ENCODE measurements around the gene ZNF563. TPM values are rescaled to one million over a fixed set of nuclear protein-coding genes. Genes with fewer than 3 reads are reported as not detected.
A peak's percentile ranks its signal among the peaks of the same experiment; 100 is the strongest.

Gene ZNF563
- 0.64 and 1.7 TPM in 2 replicates for total RNA-seq

- TF ChIP-seq, protein P1, sequence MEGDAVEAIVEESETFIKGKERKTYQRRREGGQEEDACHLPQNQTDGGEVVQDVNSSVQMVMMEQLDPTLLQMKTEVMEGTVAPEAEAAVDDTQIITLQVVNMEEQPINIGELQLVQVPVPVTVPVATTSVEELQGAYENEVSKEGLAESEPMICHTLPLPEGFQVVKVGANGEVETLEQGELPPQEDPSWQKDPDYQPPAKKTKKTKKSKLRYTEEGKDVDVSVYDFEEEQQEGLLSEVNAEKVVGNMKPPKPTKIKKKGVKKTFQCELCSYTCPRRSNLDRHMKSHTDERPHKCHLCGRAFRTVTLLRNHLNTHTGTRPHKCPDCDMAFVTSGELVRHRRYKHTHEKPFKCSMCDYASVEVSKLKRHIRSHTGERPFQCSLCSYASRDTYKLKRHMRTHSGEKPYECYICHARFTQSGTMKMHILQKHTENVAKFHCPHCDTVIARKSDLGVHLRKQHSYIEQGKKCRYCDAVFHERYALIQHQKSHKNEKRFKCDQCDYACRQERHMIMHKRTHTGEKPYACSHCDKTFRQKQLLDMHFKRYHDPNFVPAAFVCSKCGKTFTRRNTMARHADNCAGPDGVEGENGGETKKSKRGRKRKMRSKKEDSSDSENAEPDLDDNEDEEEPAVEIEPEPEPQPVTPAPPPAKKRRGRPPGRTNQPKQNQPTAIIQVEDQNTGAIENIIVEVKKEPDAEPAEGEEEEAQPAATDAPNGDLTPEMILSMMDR (IDR thresholded peaks at IDR 0.05; ENCODE audit: insufficient read depth, low read depth, low read length): no peak
- peak within 1 kb of the TSS; percentile 66 for H3K4me3 ChIP-seq (ENCODE audit: low read depth, low read length)
- peak; percentile 80 for DNase-seq (ENCODE audit: low read depth)
Measured at GRCh38 chr19:12333162-12334159, at the start of gene ZNF563. Gene ZNF563, minus strand, starts transcription at chr19:12333633. Its CDS starts 151 bp downstream, at chr19:12333482.

DNA sequence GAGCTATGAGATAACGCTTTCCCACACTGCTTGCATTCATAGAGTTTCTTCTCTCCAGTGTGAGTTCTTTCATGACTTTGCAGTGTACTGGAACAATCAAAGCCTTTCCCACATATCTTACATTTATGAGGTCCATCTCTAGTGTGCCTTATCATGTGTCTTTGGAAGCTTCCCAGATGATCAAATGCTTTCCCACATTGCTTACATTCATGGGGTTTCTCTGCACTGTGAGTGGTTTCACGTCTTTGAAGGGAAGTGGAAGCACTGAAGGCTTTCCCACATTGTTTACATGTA, 47.0 kb upstream of the ZNF563 start:
- H3K4me3 ChIP-seq (ENCODE audit: low read depth, low read length): no peak overlapping the region
- TF ChIP-seq, protein P1 (IDR thresholded peaks at IDR 0.05; ENCODE audit: insufficient read depth, low read depth, low read length): no peak
- no peak for DNase-seq (ENCODE audit: low read depth)

GRCh38 chr19:12379732-12380443, 46.5 kb upstream of the ZNF563 start:
- DNase-seq (ENCODE audit: low read depth): no peak
- no peak overlapping the region for H3K4me3 ChIP-seq (ENCODE audit: low read depth, low read length)
- TF ChIP-seq, protein P1 (IDR thresholded peaks at IDR 0.05; ENCODE audit: insufficient read depth, low read depth, low read length): no peak

DNA sequence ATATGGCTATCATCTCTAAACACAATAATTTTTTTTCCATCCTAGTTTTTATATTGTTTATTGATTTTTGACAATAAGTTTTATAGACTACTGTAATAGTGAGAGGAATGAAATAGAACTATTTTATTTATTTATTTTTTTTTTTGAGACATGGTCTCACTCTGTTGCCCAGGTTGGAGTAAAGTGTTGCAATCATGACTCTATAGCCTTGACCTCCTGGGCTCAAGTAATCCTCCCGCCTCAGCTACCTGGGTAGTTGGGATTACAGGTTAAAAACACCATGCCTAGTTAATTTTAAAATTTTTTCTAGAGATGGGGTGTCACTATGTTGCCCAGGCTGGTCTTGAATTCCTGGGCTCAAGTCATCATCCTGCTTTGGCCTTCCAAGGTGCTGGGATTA, 40.6 kb upstream of the ZNF563 start:
- no peak overlapping the region for H3K4me3 ChIP-seq (ENCODE audit: low read depth, low read length)
- TF ChIP-seq, protein P1 (IDR thresholded peaks at IDR 0.05; ENCODE audit: insufficient read depth, low read depth, low read length): no peak
- DNase-seq (ENCODE audit: low read depth): no peak

GRCh38 chr19:12365236-12366162, 32.1 kb upstream of the ZNF563 start, which contains the start of gene ZNF442:
Gene ZNF442, minus strand, starts transcription at chr19:12365683. Its CDS starts 2,052 bp downstream, at chr19:12363631.
- TF ChIP-seq, protein P1 (IDR thresholded peaks at IDR 0.05; ENCODE audit: insufficient read depth, low read depth, low read length): peak; percentile 71
- peak; percentile 92 for DNase-seq (ENCODE audit: low read depth)
- H3K4me3 ChIP-seq (ENCODE audit: low read depth, low read length): peak within 1 kb of the TSS; percentile 71

Measured in fibroblast of villous mesenchyme (primary cell).